Stimulated activated effector memory CD8-positive, alpha-beta T cell treated with anti-CD3 and anti-CD28 coated beads, Interleukin-12 subunit alpha, Interleukin-12 subunit beta, amount 100 ng/mL, for 72 hours (primary cell): ENCODE measurements around the gene ZNF513.
"Not testable (repeated sequence)": the region's sequence is repeated elsewhere in the genome, so short reads cannot be mapped to it uniquely, and the experiment has no call there.

Experiments used
- ATAC-seq: fragments of 150-1000 bp; cut with Tn5 transposase; 2 replicates; pipeline ENCODE4 v1.10.0; 2021
- DNase-seq, 2 donors: peaks; one replicate each; pipeline ENCODE4 v3.0.0; 2021 to 2022; ENCODE audit warnings: low spot score in 2 of 2
- H3K27ac Mint-ChIP-seq: one replicate; pipeline ENCODE4 v1.8.0; 2022; ENCODE audit warnings: mild to moderate bottlenecking, mixed read lengths
- H3K36me3 Mint-ChIP-seq: one replicate; pipeline ENCODE4 v1.8.0; 2022; ENCODE audit warnings: mild to moderate bottlenecking, mixed read lengths
- H3K4me1 Mint-ChIP-seq: one replicate; pipeline ENCODE4 v1.8.0; 2022; ENCODE audit warnings: mixed read lengths
- H3K4me3 Mint-ChIP-seq: one replicate; pipeline ENCODE4 v1.8.0; 2022; ENCODE audit warnings: mild to moderate bottlenecking, mixed read lengths
- H3K9me3 Mint-ChIP-seq: one replicate; pipeline ENCODE4 v1.8.0; 2022; ENCODE audit warnings: mixed read lengths

Gene ZNF513

GRCh38 chr2:27373567-27373966 is 7.0 kb downstream of the ZNF513 start:
- Mint-ChIP-seq H3K9me3 (no peaks in the 10 kb centered on the region), H3K27ac (no peak overlapping the region), H3K36me3 (peaks cover 70% of the 10 kb centered on the region), H3K4me3 (no peak overlapping the region), H3K4me1 (peaks cover 52% of the 10 kb centered on the region)
- no peak for ATAC-seq
- no peak for DNase-seq

DNA sequence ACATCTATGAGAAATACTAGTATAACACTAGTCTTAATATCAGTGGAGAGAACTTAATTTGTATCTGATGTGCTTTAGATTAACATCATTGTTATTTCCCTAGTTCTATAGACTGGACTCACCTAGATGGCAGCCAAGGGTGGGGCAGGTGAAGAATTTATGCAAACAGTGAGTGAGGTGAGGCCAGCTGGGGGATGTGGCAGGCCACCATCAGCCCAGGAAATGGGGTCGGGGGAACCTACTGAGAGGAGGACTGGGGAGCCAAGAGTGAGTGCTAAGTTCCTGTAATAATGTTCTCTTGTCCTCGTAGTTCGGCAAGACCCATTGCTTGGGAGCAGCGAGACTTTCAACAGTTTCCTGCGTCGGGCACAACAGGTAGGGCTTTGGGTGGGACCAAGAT is 7.6 kb downstream of the ZNF513 start:
- Mint-ChIP-seq H3K27ac (peak overlapping the region; percentile 33), H3K4me3 (no peak overlapping the region), H3K4me1 (peaks cover 48% of the 10 kb centered on the region), H3K9me3 (no peaks in the 10 kb centered on the region), H3K36me3 (peaks cover 69% of the 10 kb centered on the region)
- ATAC-seq (no peak), DNase-seq (no peak)

DNA sequence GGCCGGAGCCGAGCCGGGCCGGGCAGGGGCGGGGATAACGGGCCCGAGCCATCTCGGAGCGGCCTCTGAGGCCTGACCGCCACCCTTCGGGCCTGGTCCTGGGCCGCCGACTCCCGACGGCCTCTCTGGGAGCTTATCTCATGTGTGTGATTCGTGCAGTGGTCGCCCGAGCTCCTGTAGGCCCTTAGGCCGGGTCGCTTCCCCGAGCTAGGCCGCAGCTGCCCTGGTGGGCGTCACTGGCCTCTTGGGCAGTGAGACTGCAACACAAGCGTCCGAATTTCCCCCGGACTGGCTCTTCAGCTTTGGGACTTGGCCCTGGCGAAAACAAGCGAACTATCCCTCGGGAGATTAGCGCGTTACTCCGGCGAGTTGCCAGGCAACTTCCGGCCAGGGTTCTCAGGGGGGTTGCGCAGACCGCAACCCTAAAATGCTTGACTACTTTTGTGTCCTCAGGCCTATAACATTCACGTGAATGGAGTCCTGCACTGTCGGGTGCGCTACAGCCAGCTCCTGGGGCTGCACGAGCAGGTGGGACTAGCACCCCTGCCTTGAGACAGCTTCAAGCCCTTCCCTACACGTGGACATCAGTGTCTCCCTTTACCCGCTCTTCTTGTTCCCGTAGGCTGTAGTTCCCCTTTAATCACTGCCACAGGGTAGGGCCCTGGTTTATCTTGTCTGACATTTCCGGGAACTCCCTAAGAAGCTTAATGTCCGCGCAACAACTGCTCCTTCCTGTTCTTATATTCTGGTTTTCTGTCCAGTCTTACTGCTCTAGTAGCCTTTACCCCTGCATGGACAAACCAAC is 9.5 kb downstream of the ZNF513 start:
- H3K27ac Mint-ChIP-seq = peak overlapping the region; percentile 90
- H3K9me3 Mint-ChIP-seq = no peaks in the 10 kb centered on the region
- DNase-seq = peak in 1 of 2 donors; percentile 17
- ATAC-seq = peak; percentile 25
- peak overlapping the region; percentile 78 for H3K4me3 Mint-ChIP-seq
- H3K36me3 Mint-ChIP-seq = peaks cover 69% of the 10 kb centered on the region
- H3K4me1 Mint-ChIP-seq = peaks cover 40% of the 10 kb centered on the region

DNA sequence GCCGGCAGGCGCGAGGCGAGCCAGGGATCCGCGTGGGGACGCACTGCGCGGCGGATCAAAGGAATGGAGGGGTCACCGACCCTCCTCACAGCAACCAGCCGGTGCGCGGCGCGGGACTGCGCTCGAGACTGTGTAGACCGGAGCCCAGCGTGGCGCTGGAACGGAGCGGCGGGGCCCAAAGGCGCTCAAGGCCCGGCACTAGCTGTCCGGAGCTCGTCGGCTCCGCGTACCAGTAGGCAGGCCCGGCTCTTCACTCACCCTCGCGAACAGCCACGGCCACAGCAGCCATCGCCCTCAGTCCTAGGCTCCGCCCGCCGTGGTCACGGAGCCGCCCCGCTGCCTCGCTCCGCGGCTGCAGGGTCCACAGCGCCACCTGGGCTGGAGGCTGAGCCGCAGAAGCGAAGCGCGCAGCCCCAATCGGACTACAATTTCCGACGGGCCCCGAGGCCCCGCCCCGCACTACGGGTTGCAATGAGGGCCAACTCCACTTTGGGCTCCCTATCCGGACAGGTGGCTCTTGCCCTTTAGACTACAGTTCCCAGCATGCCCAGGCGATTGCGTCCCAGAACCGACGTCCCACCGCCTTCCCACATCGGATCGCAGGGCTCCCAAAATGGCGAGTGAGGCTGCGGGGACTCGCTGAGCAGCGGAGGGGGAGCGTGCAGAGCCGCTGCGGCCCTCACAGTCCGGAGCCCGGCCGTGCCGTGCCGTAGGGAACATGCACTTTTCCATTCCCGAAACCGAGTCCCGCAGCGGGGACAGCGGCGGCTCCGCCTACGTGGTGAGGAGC is 10.3 kb downstream of the ZNF513 start, which contains the start of the genes EIF2B4 and SNX17:
Gene EIF2B4 (minus strand): TSS at position 313 of the 790 bp plus-strand sequence. CDS start 24 bp downstream, at position 289.
Gene SNX17 (plus strand): TSS at position 591 of the 790 bp plus-strand sequence. CDS start 128 bp downstream, at position 719.
- Mint-ChIP-seq H3K27ac (peak within 1 kb of the TSS; percentile 90), H3K36me3 (peaks cover 69% of the 10 kb centered on the region), H3K9me3 (no peaks in the 10 kb centered on the region), H3K4me3 (peak within 1 kb of the TSS; percentile 78), H3K4me1 (peaks cover 36% of the 10 kb centered on the region)
- ATAC-seq (peak; percentile 95), DNase-seq (peak; percentile 97 to 99)

DNA sequence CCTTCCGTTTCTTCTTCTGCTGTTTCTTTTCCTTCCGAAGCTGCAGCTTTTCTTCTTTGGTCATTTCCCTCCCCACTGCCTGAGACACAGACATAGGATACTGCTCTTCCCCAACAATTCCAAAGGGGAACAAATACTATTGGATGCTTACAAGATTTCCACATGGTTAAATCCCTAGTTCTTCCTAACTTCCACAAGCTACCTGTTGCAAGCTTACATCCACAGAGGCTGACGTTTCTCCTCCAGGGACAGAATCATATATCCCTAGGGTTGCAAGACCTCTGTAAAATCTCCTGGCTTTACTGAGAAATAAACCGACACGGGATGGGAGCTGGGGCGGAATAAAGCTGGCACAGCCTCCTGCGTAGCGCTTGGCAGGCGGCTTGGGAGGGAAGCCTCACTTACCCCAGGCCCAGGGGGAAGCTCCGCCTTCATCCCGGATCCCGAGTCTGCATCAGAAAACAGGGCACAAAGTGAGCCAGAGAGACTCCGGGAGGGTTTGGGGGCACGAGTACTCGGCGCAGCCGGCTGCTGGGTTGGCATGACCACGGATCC is 11.0 kb downstream of the ZNF513 start:
- DNase-seq (no peak), ATAC-seq (no peak)
- H3K9me3 Mint-ChIP-seq = no peaks in the 10 kb centered on the region
- peak overlapping the region; percentile 78 for H3K4me3 Mint-ChIP-seq
- H3K4me1 Mint-ChIP-seq = peaks cover 35% of the 10 kb centered on the region
- H3K36me3 Mint-ChIP-seq = peaks cover 69% of the 10 kb centered on the region
- H3K27ac Mint-ChIP-seq = peak overlapping the region; percentile 90

DNA sequence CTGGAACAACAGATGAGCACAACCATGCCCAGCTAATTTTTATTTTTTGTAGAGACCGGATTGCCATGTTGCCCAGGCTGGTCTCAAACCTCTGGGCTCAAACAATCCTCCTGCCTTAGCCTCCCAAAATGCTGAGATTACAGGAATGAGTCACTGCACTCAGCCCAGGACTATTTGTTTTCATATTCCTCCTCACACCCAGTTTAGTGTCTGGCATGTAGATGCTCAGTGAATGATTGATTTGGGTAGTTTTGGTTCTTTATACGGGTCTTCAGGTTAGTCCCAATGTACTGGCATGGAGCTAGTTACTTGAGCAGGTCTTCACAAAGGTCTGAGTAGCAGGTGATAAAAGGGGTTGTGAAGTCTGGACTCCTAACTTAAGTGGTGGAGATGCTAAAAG is 16.6 kb downstream of the ZNF513 start:
- Mint-ChIP-seq H3K9me3 (no peaks in the 10 kb centered on the region), H3K27ac (peak overlapping the region; percentile 45), H3K4me3 (no peak overlapping the region), H3K4me1 (peaks cover 18% of the 10 kb centered on the region), H3K36me3 (peaks cover 66% of the 10 kb centered on the region)
- no peak for DNase-seq
- peak; percentile 21 for ATAC-seq

DNA sequence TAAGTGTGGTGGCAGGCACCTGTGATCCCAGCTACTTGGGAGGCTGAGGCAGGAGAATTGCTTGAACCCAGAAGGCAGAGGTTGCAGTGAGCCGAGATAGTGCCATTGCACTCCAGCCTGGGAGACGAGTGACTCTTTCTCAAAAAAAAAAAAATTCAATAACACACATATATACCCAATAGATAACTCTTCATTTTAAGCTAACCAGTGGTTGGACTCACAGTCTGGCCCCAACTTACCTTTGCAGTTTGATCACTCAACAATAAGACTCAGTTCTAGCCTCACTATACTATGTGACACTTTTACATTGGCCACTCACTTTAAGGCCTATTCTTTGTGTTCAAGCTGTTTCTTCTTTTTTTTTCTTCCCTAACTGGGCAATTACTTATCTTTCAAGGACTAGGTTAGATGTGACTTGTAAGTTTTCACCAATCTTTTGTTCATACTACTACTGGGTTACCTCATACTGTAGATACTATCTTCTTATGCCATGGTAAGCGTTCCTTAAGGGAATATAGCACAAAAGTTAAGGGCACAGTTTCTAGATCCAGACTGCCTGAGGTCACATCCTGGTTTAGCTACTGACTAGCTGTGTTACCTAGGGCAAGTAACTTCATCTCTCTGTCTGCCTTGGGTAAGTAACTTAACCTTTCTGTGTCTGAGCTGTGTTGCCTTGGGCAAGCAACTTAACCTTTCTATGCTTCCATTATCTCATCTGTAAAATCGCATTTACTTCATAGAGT is 17.7 kb downstream of the ZNF513 start:
- DNase-seq (no peak), ATAC-seq (no peak)
- H3K4me3 Mint-ChIP-seq = no peak overlapping the region
- peaks cover 22% of the 10 kb centered on the region for H3K4me1 Mint-ChIP-seq
- no peak overlapping the region for H3K27ac Mint-ChIP-seq
- no peaks in the 10 kb centered on the region for H3K9me3 Mint-ChIP-seq
- H3K36me3 Mint-ChIP-seq = peaks cover 61% of the 10 kb centered on the region

- H3K4me3 Mint-ChIP-seq = peak within 1 kb of the TSS; percentile 98
- ATAC-seq (peak; percentile 89), DNase-seq (peak; percentile 84 to 97)
- H3K27ac Mint-ChIP-seq = peak within 1 kb of the TSS; percentile 95
- H3K4me1 Mint-ChIP-seq = peaks cover 34% of the 10 kb centered on the region
- H3K36me3 Mint-ChIP-seq = peaks cover 41% of the 10 kb centered on the region
- no peaks in the 10 kb centered on the region for H3K9me3 Mint-ChIP-seq
Measured at GRCh38 chr2:27356382-27357181, 24.0 kb downstream of the ZNF513 start, which contains the start of gene GTF3C2. GTF3C2 (minus strand) TSS chr2:27356764; CDS start chr2:27343554, 13,210 bp downstream.

DNA sequence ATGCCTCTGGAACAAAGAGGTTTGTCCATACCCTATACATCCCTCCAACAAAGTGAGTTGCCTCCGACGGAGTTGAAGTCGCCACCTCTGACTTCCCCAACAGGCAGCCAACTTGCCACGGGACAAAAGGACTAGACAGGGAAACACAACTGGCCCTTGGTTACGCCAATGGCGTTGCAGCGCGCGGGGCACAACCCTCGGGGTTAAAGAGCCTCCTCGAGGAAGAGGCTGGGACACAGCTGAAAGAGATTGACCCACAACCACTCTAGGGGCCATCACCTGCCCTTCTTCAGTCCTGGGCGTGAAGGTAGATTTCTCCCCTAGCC is 24.5 kb downstream of the ZNF513 start:
- peaks cover 39% of the 10 kb centered on the region for H3K36me3 Mint-ChIP-seq
- DNase-seq = no peak
- ATAC-seq = peak; percentile 57

DNA sequence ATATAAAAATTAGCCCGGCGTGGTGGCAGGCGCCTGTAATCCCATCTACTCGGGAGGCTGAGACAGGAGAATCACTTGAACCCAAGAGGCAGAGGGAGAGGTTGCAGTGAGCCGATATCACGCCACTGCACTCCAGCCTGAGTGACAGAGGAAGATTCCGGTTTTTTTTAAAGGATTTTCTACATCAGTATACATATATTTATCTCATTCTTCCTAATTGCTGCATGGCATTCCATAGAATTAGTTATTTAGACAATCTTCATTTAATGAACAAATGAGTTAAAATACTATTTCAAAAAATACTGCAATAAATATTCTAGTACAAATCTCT is 26.0 kb downstream of the ZNF513 start:
- Mint-ChIP-seq H3K4me1 (peaks cover 32% of the 10 kb centered on the region), H3K36me3 (peaks cover 43% of the 10 kb centered on the region), H3K27ac (no peak overlapping the region), H3K4me3 (peak overlapping the region; percentile 98), H3K9me3 (no peaks in the 10 kb centered on the region)
- no peak for DNase-seq
- no peak for ATAC-seq

More for the DNA sequence above, 24.5 kb downstream of the ZNF513 start:
- peak overlapping the region; percentile 98 for H3K4me3 Mint-ChIP-seq
- peaks cover 35% of the 10 kb centered on the region for H3K4me1 Mint-ChIP-seq
- H3K9me3 Mint-ChIP-seq = no peaks in the 10 kb centered on the region
- H3K27ac Mint-ChIP-seq = peak overlapping the region; percentile 95

DNA sequence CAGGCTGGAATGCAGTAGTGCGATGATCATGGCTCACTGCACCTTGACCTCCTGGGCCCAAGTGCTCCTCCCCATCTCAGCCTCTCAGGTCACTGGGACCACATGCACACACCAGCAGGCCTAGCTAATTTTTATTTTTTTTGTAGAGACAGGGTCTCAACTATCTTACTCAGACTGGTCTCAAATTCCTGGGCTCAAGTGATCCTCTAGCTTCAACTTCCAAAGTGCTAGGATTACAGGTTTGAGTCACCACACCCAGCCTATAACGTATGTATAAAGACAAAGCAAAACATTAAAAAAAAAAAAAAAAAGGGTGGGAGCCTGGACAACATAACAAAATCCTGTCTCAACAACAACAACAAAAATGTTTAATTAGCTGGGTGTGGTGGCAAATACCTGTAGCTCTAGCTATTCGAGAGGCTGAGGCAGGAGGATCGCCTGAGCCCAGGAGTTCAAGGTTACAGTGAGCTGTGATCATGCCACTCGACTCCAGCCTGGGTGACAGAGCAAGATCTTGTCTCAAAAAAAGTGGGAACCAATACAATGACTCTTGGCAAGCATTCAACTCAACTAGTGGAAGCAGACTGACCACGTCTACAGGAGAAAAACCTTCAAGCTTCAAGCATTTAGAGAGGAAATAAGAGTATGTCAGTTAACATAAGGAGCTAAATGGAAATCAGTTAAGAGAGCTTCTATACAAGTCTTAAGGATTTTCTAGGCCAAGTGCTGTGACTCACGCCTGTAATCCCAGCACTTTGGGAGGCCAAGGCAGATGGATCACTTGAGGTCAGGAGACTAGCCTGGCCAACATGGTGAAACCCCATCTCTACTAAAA is 26.6 kb downstream of the ZNF513 start:
- Mint-ChIP-seq H3K9me3 (no peaks in the 10 kb centered on the region), H3K36me3 (peaks cover 49% of the 10 kb centered on the region), H3K27ac (no peak overlapping the region), H3K4me3 (no peak overlapping the region), H3K4me1 (peaks cover 32% of the 10 kb centered on the region)
- DNase-seq (no peak), ATAC-seq (no peak)

GRCh38 chr2:27353386-27353761 is 27.2 kb downstream of the ZNF513 start:
- Mint-ChIP-seq H3K36me3 (peaks cover 51% of the 10 kb centered on the region), H3K4me1 (peaks cover 27% of the 10 kb centered on the region)
- not testable (repeated sequence) for DNase-seq, ATAC-seq, H3K27ac Mint-ChIP-seq, H3K4me3 Mint-ChIP-seq, H3K9me3 Mint-ChIP-seq

GRCh38 chr2:27351802-27352598 is 28.5 kb downstream of the ZNF513 start:
- DNase-seq (no peak), ATAC-seq (peak; percentile 31)
- peaks cover 60% of the 10 kb centered on the region for H3K36me3 Mint-ChIP-seq
- no peaks in the 10 kb centered on the region for H3K9me3 Mint-ChIP-seq
- H3K4me1 Mint-ChIP-seq = peaks cover 20% of the 10 kb centered on the region
- H3K4me3 Mint-ChIP-seq = no peak overlapping the region
- peak overlapping the region; percentile 10 for H3K27ac Mint-ChIP-seq
